Kidney epithelial cell (primary cell): ENCODE data around the gene LINGO4. TPM values are rescaled to one million over a fixed set of nuclear protein-coding genes. Genes with fewer than 3 reads are reported as not detected.

Experiments used
- DNase-seq: peaks from one replicate; pipeline ENCODE4 v3.0.0-alpha.2; 2010; ENCODE audit warnings: low read depth
- H3K27me3 ChIP-seq: 2 replicates; pipeline ENCODE4 v1.6.0; 2011; ENCODE audit warnings: low read length; ENCODE audit not compliant: control insufficient read depth, insufficient read depth
- H3K36me3 ChIP-seq: 2 replicates; pipeline ENCODE4 v1.5.1; 2011; ENCODE audit warnings: low read length; ENCODE audit not compliant: control insufficient read depth, insufficient read depth
- H3K4me3 ChIP-seq: 2 replicates; pipeline ENCODE4 v1.5.1; 2011; ENCODE audit warnings: low read depth, mild to moderate bottlenecking, control low read depth, low read length
- total RNA-seq: library from RNA; depleted of rRNA; stranded (reverse); fragments of >200 nt; gene quantifications from 2 replicates; pipeline ENCODE4 v1.2.3, GENCODE V29; 2015
- TF ChIP-seq, protein P1 (sequence below): IDR thresholded peaks from 2 replicates; pipeline ENCODE4 v1.5.1; 2011; ENCODE audit warnings: mild to moderate bottlenecking, moderate library complexity, low read length, control low read depth, inconsistent platforms; ENCODE audit not compliant: insufficient read depth, poor library complexity, severe bottlenecking

Gene LINGO4
- total RNA-seq, 1 donor from 2014 or later = not detected

DNA sequence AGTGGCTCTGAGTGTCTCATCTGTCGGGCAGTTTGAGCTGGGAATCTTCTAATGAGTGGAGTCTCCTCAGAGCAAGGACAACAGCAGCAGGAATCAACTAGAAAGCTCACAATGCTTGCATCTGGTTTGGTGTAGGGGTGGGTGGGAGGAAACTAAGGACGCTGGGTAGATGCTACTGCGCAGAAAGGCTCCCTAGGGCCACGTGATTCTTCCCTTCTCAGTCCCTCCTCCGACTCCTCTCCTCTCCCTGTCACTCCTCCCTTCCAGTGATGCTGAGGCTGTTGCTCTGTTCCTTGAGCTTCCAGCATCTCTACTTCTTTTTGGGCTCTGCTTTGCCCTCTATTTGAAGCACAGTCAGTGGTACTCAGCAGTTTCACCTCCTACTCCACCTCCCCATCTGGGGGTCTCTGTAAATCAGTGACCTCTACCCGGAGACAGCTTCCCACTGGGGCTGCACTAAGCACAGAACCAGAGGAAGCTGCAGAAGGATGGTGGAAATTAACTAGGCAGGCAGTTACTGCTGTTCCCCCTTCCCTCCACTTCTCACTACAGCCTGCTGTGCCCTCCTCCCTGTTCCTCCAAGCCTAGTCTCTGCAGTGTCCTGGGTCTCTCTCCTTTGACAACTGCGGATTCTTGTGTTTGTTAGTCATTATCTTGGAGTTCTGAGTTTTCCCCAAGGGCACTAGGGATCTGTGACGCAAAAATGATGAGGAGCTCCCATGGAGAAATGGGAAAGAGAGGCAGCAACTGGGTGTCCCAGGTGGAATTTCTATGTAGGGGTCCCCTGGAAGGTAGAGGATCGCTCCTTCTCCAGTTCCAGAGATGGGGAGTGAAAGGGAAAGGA, 5.8 kb downstream of the LINGO4 start:
- no peak for DNase-seq
- H3K4me3 ChIP-seq = no peak overlapping the region

GRCh38 chr1:151798571-151798970, 6.6 kb downstream of the LINGO4 start:
- Histone ChIP-seq H3K27me3 (peaks cover 29% of the 10 kb centered on the region), H3K4me3 (no peak overlapping the region), H3K36me3 (no peaks in the 10 kb centered on the region)
- no peak for DNase-seq
- TF ChIP-seq, protein P1, sequence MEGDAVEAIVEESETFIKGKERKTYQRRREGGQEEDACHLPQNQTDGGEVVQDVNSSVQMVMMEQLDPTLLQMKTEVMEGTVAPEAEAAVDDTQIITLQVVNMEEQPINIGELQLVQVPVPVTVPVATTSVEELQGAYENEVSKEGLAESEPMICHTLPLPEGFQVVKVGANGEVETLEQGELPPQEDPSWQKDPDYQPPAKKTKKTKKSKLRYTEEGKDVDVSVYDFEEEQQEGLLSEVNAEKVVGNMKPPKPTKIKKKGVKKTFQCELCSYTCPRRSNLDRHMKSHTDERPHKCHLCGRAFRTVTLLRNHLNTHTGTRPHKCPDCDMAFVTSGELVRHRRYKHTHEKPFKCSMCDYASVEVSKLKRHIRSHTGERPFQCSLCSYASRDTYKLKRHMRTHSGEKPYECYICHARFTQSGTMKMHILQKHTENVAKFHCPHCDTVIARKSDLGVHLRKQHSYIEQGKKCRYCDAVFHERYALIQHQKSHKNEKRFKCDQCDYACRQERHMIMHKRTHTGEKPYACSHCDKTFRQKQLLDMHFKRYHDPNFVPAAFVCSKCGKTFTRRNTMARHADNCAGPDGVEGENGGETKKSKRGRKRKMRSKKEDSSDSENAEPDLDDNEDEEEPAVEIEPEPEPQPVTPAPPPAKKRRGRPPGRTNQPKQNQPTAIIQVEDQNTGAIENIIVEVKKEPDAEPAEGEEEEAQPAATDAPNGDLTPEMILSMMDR = no peak

More for the DNA sequence above, 5.8 kb downstream of the LINGO4 start:
- peaks cover 36% of the 10 kb centered on the region for H3K27me3 ChIP-seq
- H3K36me3 ChIP-seq = no peaks in the 10 kb centered on the region
- TF ChIP-seq, protein P1 = no peak

DNA sequence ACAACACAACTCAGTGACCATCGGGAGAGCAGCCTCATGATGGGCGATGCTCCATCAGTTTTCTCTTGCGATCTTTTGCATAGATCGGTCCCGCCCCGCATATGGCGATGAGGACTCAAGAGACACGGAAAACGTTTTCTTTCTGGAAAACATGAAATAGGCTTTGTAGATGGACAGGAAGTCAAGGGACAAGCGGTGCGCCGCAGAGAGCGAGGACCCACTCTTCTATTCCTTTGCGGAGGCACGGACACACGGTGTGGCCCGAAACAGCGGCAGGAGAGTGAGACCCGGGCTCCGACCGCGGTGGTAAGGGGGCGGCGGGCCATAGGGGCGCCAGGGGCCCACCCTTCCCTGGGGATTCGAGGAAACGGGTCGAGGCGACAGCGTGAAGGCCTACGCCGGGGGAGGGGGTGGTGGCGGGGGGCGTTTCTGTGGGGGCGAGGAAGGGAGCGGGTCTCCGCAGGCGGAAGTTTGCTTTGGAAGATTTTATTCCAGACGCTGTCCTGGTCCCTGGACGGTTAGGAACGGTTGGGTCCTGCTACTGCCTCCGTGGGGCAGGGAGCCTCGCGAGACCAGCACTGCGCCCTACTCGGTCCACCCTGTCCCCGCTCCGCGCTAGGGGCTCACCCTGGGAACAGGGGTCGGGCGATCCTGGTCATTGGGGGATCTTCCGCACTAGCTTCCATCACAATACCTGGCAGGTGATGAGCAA, 14.1 kb downstream of the LINGO4 start:
- TF ChIP-seq, protein P1 = no peak
- Histone ChIP-seq H3K27me3 (no peaks in the 10 kb centered on the region), H3K4me3 (peak overlapping the region; percentile 64), H3K36me3 (no peaks in the 10 kb centered on the region)
- DNase-seq = peak; percentile 10

DNA sequence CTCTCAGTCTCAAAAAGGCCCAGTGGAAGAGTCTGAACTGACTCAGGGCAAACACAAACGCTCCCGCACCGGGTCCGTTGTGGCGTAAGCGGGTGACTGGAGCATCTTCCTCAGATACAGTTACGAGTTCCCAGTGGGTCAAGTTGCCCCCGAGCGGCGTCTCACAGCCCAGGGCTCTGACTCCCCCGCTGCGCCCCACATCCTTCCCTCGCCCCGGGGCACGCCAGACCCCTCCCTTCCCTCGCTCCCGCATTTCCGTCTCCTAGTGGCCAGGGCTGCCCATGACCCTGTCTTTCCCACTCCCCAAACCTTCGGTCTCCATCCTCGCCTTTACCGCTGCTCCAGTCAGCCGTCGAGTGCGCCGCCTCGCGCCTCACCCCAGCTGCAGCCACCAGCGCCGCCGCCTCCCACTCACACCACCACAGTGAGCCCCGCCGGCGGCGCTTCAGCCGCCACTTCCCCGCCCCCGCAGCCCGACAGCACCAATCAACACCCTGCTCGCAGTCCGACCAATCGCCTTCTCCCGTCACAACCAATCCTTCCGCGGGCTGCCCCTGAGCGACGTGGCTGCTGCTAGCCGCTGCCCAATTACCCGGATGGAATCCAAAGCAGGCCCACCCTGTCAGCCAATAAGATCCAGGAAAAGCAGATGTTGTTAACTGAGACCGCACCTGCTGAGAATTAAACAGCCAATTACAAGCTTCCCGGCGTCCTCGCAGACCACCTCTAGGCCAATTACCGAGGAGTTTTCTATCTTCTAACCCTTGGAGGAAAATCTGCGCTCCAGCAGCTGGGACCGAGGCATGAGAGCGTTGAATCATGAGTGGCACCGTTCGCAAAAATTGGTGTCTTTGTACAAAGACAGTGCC, 14.9 kb downstream of the LINGO4 start, which contains the start of gene TDRKH:
TDRKH (minus strand) TSS at position 430 of the 869 bp plus-strand sequence. CDS start 7,478 bp downstream, outside the sequence.
- TF ChIP-seq, protein P1 = peak; percentile 20
- Histone ChIP-seq H3K4me3 (peak within 1 kb of the TSS; percentile 84), H3K36me3 (no peaks in the 10 kb centered on the region), H3K27me3 (no peaks in the 10 kb centered on the region)
- peak; percentile 99 for DNase-seq

- Histone ChIP-seq H3K4me3 (no peak overlapping the region), H3K27me3 (no peaks in the 10 kb centered on the region), H3K36me3 (no peaks in the 10 kb centered on the region)
- DNase-seq = no peak
- TF ChIP-seq, protein P1 = no peak
These were observed 17.5 kb downstream of the LINGO4 start for GRCh38 chr1:151787689-151788088.
